H9 (cell line): Measurements from ENCODE around the gene TMEM174. TPM values are rescaled to one million over a fixed set of nuclear protein-coding genes. Genes with fewer than 3 reads are reported as not detected.
"Not testable (repeated sequence)": the region's sequence is repeated elsewhere in the genome, so short reads cannot be mapped to it uniquely, and the experiment has no call there.

Experiments used
- DNase-seq: peaks from one replicate; pipeline ENCODE4 v3.0.0-alpha.2; 2017
- H2AFZ ChIP-seq: one replicate; pipeline ENCODE4 v1.6.1; 2013; ENCODE audit warnings: mild to moderate bottlenecking, low read length, control low read depth, moderate library complexity
- H2AK5ac ChIP-seq: 2 replicates; pipeline ENCODE4 v1.6.1; 2013; ENCODE audit warnings: low read length, control low read depth, mixed read lengths; ENCODE audit not compliant: insufficient read length
- H2BK120ac ChIP-seq: one replicate; pipeline ENCODE4 v1.6.1; 2013; ENCODE audit warnings: low read depth, mild to moderate bottlenecking, low read length, control low read depth, inconsistent platforms; ENCODE audit not compliant: poor library complexity, severe bottlenecking
- H2BK12ac ChIP-seq: 2 replicates; pipeline ENCODE4 v1.6.1; 2013; ENCODE audit warnings: low read length, control low read depth, mixed read lengths, low read depth; ENCODE audit not compliant: insufficient read length
- H2BK15ac ChIP-seq: 2 replicates; pipeline ENCODE4 v1.6.1; 2013; ENCODE audit warnings: low read depth, low read length, control low read depth
- H2BK20ac ChIP-seq: one replicate; pipeline ENCODE4 v1.6.1; 2013; ENCODE audit warnings: low read depth, mild to moderate bottlenecking, low read length, control low read depth, inconsistent platforms; ENCODE audit not compliant: poor library complexity, severe bottlenecking
- H2BK5ac ChIP-seq: 2 replicates; pipeline ENCODE4 v1.6.1; 2013; ENCODE audit warnings: low read length, control low read depth, mixed read lengths; ENCODE audit not compliant: insufficient read length
- H3K14ac ChIP-seq: 2 replicates; pipeline ENCODE4 v1.6.1; 2013; ENCODE audit warnings: low read length, control low read depth; ENCODE audit not compliant: insufficient read depth
- H3K18ac ChIP-seq: 2 replicates; pipeline ENCODE4 v1.6.1; 2013; ENCODE audit warnings: low read depth, mild to moderate bottlenecking, mixed read lengths, low read length, control low read depth; ENCODE audit not compliant: insufficient read length
- H3K23ac ChIP-seq: 2 replicates; pipeline ENCODE4 v1.6.1; 2013; ENCODE audit warnings: low read length, control low read depth, mixed read lengths, low read depth; ENCODE audit not compliant: insufficient read length
- H3K23me2 ChIP-seq: 2 replicates; pipeline ENCODE4 v1.6.1; 2013; ENCODE audit warnings: low read depth, mild to moderate bottlenecking, mixed read lengths, low read length, control low read depth; ENCODE audit not compliant: insufficient read length, poor library complexity, severe bottlenecking
- H3K27ac ChIP-seq: 2 replicates; pipeline ENCODE4 v1.5.1; 2013; ENCODE audit warnings: low read length, control low read depth, mixed read lengths, low read depth; ENCODE audit not compliant: insufficient read length
- H3K27me3 ChIP-seq: 2 replicates; pipeline ENCODE4 v1.6.1; 2013; ENCODE audit warnings: low read length, control low read depth, inconsistent platforms; ENCODE audit not compliant: insufficient read depth
- H3K4ac ChIP-seq: 2 replicates; pipeline ENCODE4 v1.6.1; 2013; ENCODE audit warnings: low read depth, mild to moderate bottlenecking, control low read depth, inconsistent platforms, low read length, moderate library complexity
- H3K4me1 ChIP-seq: 2 replicates; pipeline ENCODE4 v1.6.1; 2013; ENCODE audit warnings: low read length, control low read depth, inconsistent platforms; ENCODE audit not compliant: insufficient read depth
- H3K4me2 ChIP-seq: 2 replicates; pipeline ENCODE4 v1.6.1; 2013; ENCODE audit warnings: low read length, control low read depth, mixed read lengths; ENCODE audit not compliant: insufficient read length, insufficient read depth
- H3K56ac ChIP-seq: 2 replicates; pipeline ENCODE4 v1.6.1; 2013; ENCODE audit warnings: low read depth, mild to moderate bottlenecking, mixed read lengths, low read length, control low read depth; ENCODE audit not compliant: insufficient read length
- H3K79me1 ChIP-seq: 2 replicates; pipeline ENCODE4 v1.6.1; 2013; ENCODE audit warnings: low read depth, mild to moderate bottlenecking, moderate library complexity, low read length, control low read depth, inconsistent platforms; ENCODE audit not compliant: insufficient read depth, poor library complexity, severe bottlenecking
- H3K79me2 ChIP-seq: 2 replicates; pipeline ENCODE4 v1.6.1; 2013; ENCODE audit warnings: low read length, control low read depth, inconsistent platforms; ENCODE audit not compliant: insufficient read depth
- H3K9ac ChIP-seq: 2 replicates; pipeline ENCODE4 v1.6.1; 2013; ENCODE audit warnings: low read length, control low read depth, mixed read lengths; ENCODE audit not compliant: insufficient read length; ENCODE audit errors: extremely low read depth
- H3K9me3 ChIP-seq: one replicate; pipeline ENCODE4 v1.6.1; 2013; ENCODE audit warnings: low read depth, low read length, inconsistent platforms; ENCODE audit not compliant: control insufficient read depth
- H3T11ph ChIP-seq: one replicate; pipeline ENCODE4 v1.6.1; 2013; ENCODE audit warnings: mild to moderate bottlenecking, low read length, control low read depth, inconsistent platforms
- H4K20me1 ChIP-seq: one replicate; pipeline ENCODE4 v1.6.1; 2013; ENCODE audit not compliant: control insufficient read depth, insufficient read length, insufficient read depth
- H4K5ac ChIP-seq: 2 replicates; pipeline ENCODE4 v1.6.1; 2013; ENCODE audit warnings: low read depth, mild to moderate bottlenecking, mixed read lengths, low read length, control low read depth; ENCODE audit not compliant: insufficient read length
- H4K8ac ChIP-seq: replicated peaks from 2 replicates; pipeline ENCODE4 v1.6.1; 2013; ENCODE audit warnings: low read length, control low read depth, mixed read lengths, low read depth; ENCODE audit not compliant: insufficient read length
- H4K91ac ChIP-seq: 2 replicates; pipeline ENCODE4 v1.6.1; 2013; ENCODE audit warnings: low read depth, mild to moderate bottlenecking, moderate library complexity, mixed read lengths, low read length, control low read depth; ENCODE audit not compliant: insufficient read length
- H3K27ac Mint-ChIP-seq, 3 experiments: 2 replicates in 2 of 3; 3 replicates in 1 of 3; pipeline ENCODE4 v1.8.0; 2020 to 2021; ENCODE audit warnings: mixed read lengths in 3 of 3, mild to moderate bottlenecking in 1 of 3, moderate library complexity in 1 of 3
- H3K27me3 Mint-ChIP-seq: 2 replicates; pipeline ENCODE4 v1.8.0; 2021; ENCODE audit warnings: low read depth, mild to moderate bottlenecking, moderate library complexity, mixed read lengths
- H3K36me3 Mint-ChIP-seq, 3 experiments: 2 replicates in 2 of 3; 3 replicates in 1 of 3; pipeline ENCODE4 v1.8.0; 2020 to 2021; ENCODE audit warnings: low read depth in 3 of 3, mixed read lengths in 3 of 3; ENCODE audit not compliant: insufficient read depth in 1 of 3
- H3K4me1 Mint-ChIP-seq, 2 experiments: 2 replicates each; pipeline ENCODE4 v1.8.0; 2020; ENCODE audit warnings: mixed read lengths in 2 of 2
- H3K4me3 Mint-ChIP-seq, 2 experiments: 2 replicates in 1 of 2; 3 replicates in 1 of 2; pipeline ENCODE4 v1.8.0; 2020 to 2021; ENCODE audit warnings: mild to moderate bottlenecking in 2 of 2, mixed read lengths in 2 of 2, moderate library complexity in 1 of 2
- H3K9me3 Mint-ChIP-seq, 2 experiments: 2 replicates in 1 of 2; 3 replicates in 1 of 2; pipeline ENCODE4 v1.8.0; 2020; ENCODE audit warnings: mild to moderate bottlenecking in 2 of 2, mixed read lengths in 2 of 2, moderate library complexity in 1 of 2
- WGBS: extraction: QIAGEN DNeasy Blood & Tissue Kit; methylation state at CpG from one replicate; pipeline ENCODE4 v1.1.7; 2013; ENCODE audit warnings: missing lambda C conversion rate, low lambda C conversion rate, mixed read lengths; ENCODE audit not compliant: insufficient read length; ENCODE audit errors: extremely low coverage; 5-methylcytosine and 5-hydroxymethylcytosine counted together
- total RNA-seq: library from RNA; stranded (reverse); gene quantifications from 2 replicates; pipeline ENCODE4 v1.2.1, GENCODE V29; 2021

Gene TMEM174
- total RNA-seq, 1 experiment from 2014 or later, result not detected

GRCh38 chr5:73209075-73209474 is 36.1 kb downstream of the TMEM174 start:
- H3K14ac ChIP-seq, H2BK12ac ChIP-seq, H4K5ac ChIP-seq, H3K27me3 ChIP-seq, H2BK5ac ChIP-seq, H3K4me3 Mint-ChIP-seq, H3K4me2 ChIP-seq, H2BK20ac ChIP-seq, H3K9ac ChIP-seq, H3K56ac ChIP-seq, H4K8ac ChIP-seq, DNase-seq, H2AK5ac ChIP-seq, H3K4me1 ChIP-seq, H3K79me1 ChIP-seq, H4K20me1 ChIP-seq, H3K9me3 ChIP-seq, H3K4me1 Mint-ChIP-seq, H3K79me2 ChIP-seq, H3T11ph ChIP-seq, H3K18ac ChIP-seq, H2BK120ac ChIP-seq, H3K4ac ChIP-seq, H4K91ac ChIP-seq, H3K23me2 ChIP-seq, H3K27ac ChIP-seq, H2AFZ ChIP-seq, H2BK15ac ChIP-seq, H3K23ac ChIP-seq, H3K27ac Mint-ChIP-seq: not testable (repeated sequence)
- Mint-ChIP-seq H3K27me3 (peaks cover 61% of the 10 kb centered on the region), H3K9me3 (peaks cover 25 to 32% of the 10 kb centered on the region in 2 experiments), H3K36me3 (peaks cover 7 to 16% (median 8%) of the 10 kb centered on the region in 3 experiments; a peak in 5 of 7 replicates)

- not testable (repeated sequence) for H3K4ac ChIP-seq, H2AK5ac ChIP-seq, H3K27ac Mint-ChIP-seq, H2BK5ac ChIP-seq, H4K8ac ChIP-seq, H3T11ph ChIP-seq, H3K14ac ChIP-seq, H3K9ac ChIP-seq, H2BK20ac ChIP-seq, H4K20me1 ChIP-seq, H3K23ac ChIP-seq, H3K4me3 Mint-ChIP-seq, H3K23me2 ChIP-seq, H3K56ac ChIP-seq, H4K91ac ChIP-seq, H3K27ac ChIP-seq, H3K4me2 ChIP-seq, DNase-seq, H3K4me1 ChIP-seq, H4K5ac ChIP-seq, H3K79me1 ChIP-seq, H2BK12ac ChIP-seq, H3K18ac ChIP-seq, H2BK120ac ChIP-seq, H2BK15ac ChIP-seq, H3K9me3 ChIP-seq, H3K79me2 ChIP-seq, H2AFZ ChIP-seq
- WGBS, result no CpG with 5 or more reads among the region's 3 CpGs
- peaks cover 90% of the 10 kb centered on the region for H3K27me3 Mint-ChIP-seq
- peaks cover 24 to 28% of the 10 kb centered on the region in 2 experiments for H3K9me3 Mint-ChIP-seq
- H3K4me1 Mint-ChIP-seq, result peaks cover 28% of the 10 kb centered on the region in 2 experiments
- peaks cover 7 to 14% (median 8%) of the 10 kb centered on the region in 3 experiments; a peak in 5 of 7 replicates for H3K36me3 Mint-ChIP-seq
- peaks cover 14% of the 10 kb centered on the region; the same call in 1 of the 2 replicates for H3K27me3 ChIP-seq
Measured at GRCh38 chr5:73212693-73213092, 39.7 kb downstream of the TMEM174 start.
